Fibroblast of lung (primary cell): ENCODE data around the gene KDR.

Source experiments
- EZH2 ChIP-seq: IDR thresholded peaks from 2 replicates; pipeline ENCODE4 v1.5.1; 2012; ENCODE audit warnings: low read length, control low read depth, mild to moderate bottlenecking; ENCODE audit errors: missing control alignments
- TF ChIP-seq, protein P1 (sequence below), 2 donors: IDR thresholded peaks in 1 of 2; conservative IDR thresholded peaks in 1 of 2; 1 replicate in 1 of 2; 2 replicates in 1 of 2; pipeline ENCODE4 v1.5.1; 2011 to 2012; ENCODE audit warnings: low read length in 2 of 2, control low read depth in 1 of 2, inconsistent platforms in 1 of 2, low read depth in 1 of 2, mild to moderate bottlenecking in 1 of 2

- TF ChIP-seq, protein P1, sequence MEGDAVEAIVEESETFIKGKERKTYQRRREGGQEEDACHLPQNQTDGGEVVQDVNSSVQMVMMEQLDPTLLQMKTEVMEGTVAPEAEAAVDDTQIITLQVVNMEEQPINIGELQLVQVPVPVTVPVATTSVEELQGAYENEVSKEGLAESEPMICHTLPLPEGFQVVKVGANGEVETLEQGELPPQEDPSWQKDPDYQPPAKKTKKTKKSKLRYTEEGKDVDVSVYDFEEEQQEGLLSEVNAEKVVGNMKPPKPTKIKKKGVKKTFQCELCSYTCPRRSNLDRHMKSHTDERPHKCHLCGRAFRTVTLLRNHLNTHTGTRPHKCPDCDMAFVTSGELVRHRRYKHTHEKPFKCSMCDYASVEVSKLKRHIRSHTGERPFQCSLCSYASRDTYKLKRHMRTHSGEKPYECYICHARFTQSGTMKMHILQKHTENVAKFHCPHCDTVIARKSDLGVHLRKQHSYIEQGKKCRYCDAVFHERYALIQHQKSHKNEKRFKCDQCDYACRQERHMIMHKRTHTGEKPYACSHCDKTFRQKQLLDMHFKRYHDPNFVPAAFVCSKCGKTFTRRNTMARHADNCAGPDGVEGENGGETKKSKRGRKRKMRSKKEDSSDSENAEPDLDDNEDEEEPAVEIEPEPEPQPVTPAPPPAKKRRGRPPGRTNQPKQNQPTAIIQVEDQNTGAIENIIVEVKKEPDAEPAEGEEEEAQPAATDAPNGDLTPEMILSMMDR (conservative IDR thresholded peaks at IDR 0.05 in 1 of 2, IDR thresholded peaks at IDR 0.05 in 1 of 2; ENCODE audit: low read depth in 1 of 2, low read length in 2 of 2), result no peak
- no peak for TF ChIP-seq EZH2
Observed at GRCh38 chr4:55089916-55090315, 35.5 kb downstream of the KDR start.
